Activated CD4-positive, alpha-beta T cell treated with anti-CD3 and anti-CD28 coated beads, Interleukin-2, Interleukin-6, amounts not matched to agents 100 ng/mL and 50 ng/mL, durations not matched to agents 16 hours and 8 hours (primary cell): ENCODE measurements around the gene ZDHHC11B.
"Not testable (repeated sequence)": the region's sequence is repeated elsewhere in the genome, so short reads cannot be mapped to it uniquely, and the experiment has no call there.

Source experiments
- DNase-seq: peaks from one replicate; pipeline ENCODE4 v3.0.0-alpha.2; 2020

The ZDHHC11B gene

DNA sequence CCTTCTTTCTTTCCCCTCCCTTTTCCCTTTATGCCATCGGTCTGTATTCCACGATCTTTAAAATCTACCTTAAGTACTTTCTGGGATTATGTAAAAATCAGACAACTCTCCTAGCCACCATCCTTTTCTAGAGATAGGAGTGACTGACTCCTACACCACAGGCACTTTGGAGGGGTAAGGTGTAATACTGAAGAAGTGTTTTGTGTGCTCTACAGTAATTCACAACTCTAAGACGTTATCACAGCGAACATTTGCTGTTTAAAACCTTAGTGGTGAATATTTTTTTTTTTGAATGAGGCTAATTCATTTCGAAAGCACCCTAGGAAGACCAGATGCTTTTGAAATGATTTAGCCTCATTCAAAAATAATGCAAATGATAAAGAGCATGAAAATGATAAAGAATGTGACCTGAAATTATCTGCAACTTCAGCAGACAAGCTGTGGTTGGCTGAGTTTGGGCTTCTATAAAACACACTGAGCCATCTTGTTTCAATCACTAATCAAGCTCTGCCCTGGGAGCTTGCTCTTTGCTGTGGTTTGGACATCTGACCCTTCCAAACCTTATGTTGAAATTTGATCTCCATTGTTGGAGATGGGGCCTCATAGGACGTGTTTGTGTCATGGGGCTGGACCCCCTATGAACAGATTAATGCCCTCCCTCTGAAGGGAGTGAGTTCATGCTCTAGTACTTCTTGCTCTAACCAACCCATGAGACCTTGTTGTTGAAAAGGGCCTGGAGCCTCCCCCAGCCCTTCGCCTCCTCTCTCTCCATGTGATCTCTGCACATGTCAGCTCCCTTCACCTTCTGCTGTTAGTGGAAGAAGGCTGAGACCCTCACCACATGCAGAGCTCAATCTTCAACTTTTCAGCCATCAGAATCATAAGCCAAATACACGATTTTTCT lies 70.1 kb downstream of the ZDHHC11B start:
- DNase-seq, result not testable (repeated sequence)

DNA sequence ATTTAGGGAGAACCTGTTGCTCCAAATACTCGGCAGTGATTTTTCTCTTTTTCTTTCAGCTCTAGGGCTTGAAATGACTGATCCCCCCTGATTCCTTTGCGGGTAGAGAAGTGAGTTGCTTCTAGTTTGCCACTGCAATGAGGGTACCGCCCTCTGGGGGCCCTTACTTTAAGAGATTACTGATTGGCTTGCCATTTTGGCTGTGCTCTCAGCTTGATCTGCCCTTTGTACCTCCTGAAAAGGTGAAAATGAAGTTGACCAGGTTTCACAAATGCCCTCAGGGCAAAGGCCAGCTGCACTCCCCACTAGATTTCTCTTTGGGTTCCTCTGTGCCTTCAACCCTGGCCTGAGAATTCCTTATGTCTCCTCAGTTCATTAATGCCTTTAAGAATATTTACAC lies 70.8 kb downstream of the ZDHHC11B start:
- not testable (repeated sequence) for DNase-seq

DNA sequence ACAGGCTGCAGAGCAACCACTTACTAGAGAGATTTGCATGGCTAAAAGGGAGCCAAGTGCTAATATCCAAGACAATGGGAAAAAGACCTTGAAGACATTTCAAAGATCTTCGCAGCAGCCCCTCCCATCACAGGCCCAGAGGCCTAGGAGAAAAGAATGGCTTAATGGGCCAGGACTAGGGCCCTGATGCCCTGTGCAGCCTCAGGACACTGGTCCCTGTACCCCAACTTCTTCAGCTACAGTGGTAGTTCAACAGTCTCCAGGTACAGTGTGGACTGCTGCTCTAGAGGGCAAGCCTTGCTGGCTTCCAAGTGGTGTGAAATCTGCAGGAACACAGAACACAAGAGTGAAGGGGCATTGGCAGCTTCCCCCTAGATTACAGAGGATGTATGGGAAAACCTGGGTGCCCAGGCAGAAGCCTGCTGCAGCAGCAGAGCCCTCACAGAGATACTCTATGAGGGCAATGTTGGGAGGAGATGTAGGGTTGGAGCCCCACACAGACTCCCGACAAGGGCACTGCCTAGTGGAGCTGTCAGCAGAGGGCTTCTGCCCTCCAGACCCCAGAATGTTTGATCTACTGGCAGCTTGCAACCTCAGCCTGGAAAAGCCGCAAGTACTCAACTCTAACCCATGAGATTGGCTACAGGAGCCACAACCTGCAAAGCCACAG lies 75.5 kb downstream of the ZDHHC11B start:
- DNase-seq, result not testable (repeated sequence)

GRCh38 chr5:708374-708773 lies 76.2 kb downstream of the ZDHHC11B start:
- not testable (repeated sequence) for DNase-seq

DNA sequence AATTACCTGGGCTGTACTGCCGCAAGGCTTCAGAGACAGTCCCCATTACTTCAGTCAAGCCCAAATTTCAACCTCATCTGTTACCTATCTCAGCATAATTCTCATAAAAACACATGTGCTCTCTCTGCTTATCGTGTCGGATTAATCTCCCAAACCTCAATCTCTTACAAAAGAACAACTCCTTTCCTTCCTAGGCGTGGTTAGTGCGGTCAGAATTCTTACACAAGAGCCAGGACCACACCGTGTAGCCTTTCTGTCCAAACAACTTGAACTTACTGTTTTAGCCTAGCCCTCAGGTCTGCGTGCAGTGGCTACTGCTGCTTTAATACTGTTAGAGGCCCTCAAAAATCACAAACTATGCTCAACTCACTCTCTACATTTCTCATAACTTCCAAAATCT lies 78.4 kb downstream of the ZDHHC11B start:
- not testable (repeated sequence) for DNase-seq

GRCh38 chr5:696753-697702 lies 87.5 kb downstream of the ZDHHC11B start:
- DNase-seq, result not testable (repeated sequence)

- DNase-seq, result not testable (repeated sequence)
These were observed 88.3 kb downstream of the ZDHHC11B start for GRCh38 chr5:696191-696590.

DNA sequence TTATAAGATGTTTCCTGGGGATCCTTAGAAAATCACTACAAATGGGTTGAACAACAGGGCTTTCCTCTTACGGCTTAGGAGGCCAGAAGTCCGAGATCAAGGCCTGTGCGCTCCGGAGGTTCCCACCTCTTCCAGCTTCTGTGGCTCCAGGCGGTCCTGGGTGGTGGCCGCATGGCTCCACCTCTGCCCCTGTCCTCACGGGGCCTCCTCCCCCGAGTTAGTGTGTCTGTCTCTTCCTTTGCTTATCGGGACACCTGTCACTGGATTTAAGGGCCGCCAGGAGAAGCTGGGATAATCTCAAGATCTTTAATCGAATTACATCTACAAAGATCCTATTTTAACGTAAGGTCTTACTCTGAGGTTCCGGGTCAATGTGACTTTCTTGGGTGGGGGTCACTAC lies 89.1 kb downstream of the ZDHHC11B start:
- DNase-seq, result not testable (repeated sequence)

- not testable (repeated sequence) for DNase-seq
These were observed 90.5 kb downstream of the ZDHHC11B start for GRCh38 chr5:694042-694431.

DNA sequence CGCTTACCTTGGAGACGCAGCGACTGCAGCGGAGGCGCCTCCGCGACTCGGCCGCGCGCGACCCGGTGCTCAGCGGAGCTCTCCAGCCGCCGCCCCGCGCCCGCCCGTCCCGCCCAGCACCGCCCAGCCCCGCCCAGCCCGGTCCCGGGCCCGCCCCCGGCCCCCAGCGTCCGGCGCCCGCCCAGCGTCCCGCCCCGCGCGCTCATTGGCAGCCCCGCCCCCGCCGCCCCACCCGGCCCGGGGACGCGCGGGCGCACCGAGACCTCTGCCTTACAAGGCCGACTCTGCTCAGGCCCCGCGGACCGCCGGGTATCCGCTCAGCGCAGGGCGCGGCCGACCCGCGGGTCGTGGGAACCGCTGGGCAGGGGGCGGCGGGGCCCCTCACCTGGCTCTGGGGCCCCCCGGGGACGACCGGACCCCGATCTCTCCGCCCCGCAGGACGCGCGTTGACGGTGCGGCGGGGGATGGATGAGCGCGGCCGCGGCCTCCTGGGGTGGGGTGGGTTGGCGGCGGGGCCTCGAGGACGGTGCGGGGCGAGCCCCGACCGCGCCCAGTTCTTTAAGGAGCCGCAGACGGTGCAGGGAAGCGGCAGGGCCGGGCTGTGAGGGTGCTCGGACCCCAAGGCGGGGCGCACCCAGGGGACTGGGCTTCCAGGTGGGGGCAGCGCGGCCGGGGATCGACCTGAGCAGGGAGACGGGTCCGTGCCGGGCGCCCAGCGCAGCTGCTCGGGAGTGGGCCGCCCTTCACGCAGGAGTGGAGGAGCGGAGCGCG lies 91.1 kb downstream of the ZDHHC11B start, which contains the start of gene TPPP:
TSS of gene TPPP (minus strand) at position 82 of the 771 bp plus-strand sequence. CDS start 15,292 bp downstream, outside the sequence.
- DNase-seq, result peak; percentile 79

DNA sequence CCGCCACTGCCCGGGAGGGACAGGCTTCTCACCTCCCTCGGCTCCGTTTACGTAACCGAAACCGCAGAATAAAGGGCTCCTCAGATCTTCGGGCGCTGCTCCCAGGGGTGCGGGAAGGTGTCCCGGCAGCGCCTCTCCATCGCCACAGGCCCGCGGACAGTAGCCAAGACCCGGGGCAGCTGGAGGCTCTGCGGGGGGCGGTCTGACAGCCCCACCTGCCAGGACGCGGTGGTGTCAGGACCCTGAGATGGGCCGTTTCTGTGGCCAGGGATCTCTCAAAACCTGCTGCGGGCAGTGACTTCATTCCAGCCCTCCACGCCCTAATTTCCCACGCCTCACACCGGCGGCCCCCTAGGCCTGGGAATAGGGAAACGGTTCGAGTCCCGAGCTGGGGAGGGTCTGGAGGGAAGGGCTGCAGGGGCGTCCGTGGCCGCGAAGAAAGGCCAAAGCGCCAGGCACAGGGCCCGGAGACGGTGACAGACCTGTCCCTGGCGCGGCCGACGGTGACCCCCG lies 91.9 kb downstream of the ZDHHC11B start:
- not testable (repeated sequence) for DNase-seq

GRCh38 chr5:691817-692528 lies 92.6 kb downstream of the ZDHHC11B start:
- no peak for DNase-seq

DNA sequence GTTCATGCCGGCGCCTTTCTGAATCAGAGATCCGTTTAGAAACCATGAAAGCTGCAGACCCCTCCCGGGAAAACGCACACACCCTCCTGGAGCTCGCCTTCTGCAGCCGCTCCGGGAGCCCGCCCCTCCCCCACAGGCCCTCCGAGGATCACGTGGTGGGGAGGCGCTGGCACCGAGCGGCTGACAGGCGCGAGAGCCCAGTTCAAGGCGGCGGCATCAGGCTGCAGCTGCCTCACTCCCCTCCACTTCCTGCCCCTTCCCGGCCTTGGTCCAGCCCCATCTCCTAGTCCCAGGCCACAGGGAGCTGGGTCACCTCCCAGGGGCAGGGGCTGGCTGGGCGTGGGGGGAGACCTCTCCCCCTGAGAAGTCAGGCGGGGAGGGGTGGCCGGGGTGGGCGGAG lies 93.5 kb downstream of the ZDHHC11B start:
- not testable (repeated sequence) for DNase-seq

DNA sequence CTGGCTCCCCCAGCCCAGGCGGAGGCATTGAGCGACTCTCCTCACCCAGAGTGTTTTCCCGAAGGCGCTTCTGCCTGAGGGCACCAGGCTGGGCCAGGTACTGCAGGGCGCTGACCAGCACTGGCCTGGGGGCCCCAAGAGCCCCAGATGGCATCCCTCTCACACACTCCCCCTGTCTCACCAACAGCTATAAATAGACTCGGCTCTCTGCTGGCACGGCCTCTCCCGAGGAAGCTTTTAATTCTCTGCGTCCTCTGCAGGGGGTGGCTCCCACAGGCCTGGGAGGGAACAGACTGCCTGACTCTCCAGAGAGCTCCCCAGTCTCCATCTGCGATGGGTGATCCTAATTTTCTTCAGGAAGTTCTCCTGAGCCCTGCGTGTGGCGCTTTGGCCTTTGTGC lies 94.2 kb downstream of the ZDHHC11B start:
- not testable (repeated sequence) for DNase-seq

DNA sequence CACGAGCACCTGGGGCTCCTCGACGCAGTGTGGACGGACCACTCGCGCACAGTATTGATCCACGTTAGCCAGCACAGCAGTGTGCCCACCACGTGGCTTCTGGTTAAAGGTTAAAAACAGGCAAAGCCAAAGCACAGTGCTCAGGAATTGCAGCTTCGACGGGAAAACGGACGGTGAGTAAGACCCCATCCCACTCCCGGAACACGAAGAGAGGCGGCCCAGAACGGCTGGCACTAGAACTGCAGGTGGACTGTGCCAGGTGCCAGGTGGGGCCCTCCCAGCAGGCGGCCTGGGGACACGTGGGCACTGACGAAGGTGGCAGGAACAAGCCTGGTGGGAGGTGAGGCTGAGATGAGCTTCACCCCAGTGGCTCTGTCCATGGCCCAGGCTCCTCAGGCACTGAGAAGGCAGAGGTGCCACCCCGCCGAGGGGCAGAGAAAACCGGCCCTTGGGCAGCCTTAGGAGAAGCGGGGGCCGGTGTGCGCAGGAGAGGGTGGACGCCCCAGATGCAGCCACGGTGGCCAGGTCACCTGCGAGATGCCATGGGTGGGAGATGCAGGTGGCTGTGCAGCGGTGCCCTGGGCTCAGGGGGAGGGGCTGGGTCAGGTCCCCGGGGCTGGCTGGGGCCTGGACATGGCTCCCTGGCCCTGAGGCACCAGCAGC lies 96.0 kb downstream of the ZDHHC11B start:
- not testable (repeated sequence) for DNase-seq

- DNase-seq, result not testable (repeated sequence)
These were observed 97.6 kb downstream of the ZDHHC11B start for GRCh38 chr5:686936-687335.

DNA sequence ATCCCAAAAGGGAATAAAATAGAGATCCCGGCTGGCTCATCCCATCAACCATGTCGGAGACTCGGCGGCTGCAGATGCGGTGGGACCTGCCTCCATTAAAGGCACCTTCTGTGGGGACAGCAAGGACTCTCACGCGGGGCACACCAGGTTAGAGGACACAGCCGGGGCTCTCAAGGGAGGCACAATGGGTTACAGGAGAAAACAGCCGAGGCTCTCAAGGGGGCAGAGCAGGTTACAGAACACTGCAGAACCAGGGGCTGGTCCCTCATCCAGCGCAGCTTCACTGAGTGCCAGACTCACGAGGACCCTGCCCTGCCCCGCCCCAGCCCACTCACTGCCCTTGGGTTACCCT lies 98.4 kb downstream of the ZDHHC11B start:
- not testable (repeated sequence) for DNase-seq

DNA sequence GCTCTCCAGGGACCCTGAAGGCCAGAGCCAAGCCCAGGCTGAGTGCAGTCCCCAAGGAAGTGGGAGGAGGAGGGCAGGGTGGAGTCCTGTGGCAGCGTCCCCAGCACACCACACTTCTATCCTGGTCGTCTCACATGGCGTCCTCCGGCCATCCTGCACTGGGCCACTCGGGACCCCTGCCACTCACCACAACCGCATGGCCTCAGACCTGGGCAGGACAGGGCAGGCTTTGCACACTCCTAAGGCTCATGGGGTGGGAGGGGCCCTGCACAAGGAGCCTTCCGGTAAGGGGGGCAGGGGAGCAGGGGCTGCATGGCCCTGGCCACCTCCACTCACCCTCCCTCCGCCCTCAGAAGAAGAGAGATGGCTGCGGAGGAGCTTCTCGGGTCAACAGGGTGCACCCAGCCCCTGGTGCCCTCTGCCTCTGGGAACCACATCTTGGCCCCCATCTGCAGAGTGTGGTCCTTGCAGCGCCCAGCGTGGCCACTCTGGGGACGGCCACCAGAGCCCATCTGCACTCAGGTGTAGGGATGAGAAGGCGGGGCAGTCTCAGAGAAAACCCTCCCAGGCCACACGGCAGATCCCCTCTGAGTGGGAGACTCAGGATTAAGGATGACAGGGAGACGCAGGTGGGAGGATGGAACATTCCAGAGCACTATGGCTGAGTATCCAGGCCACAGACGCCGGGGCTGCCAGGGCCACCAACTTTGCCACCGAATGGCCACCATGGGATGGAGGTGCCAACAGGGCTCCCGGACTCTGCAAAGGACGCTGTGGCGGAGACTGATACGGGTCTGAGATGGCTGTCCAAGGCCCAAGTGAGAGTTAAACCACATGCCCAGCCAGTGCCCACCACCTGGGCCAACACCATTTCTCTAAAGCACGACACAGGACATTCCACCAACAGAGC lies 99.0 kb downstream of the ZDHHC11B start:
- DNase-seq, result no peak

DNA sequence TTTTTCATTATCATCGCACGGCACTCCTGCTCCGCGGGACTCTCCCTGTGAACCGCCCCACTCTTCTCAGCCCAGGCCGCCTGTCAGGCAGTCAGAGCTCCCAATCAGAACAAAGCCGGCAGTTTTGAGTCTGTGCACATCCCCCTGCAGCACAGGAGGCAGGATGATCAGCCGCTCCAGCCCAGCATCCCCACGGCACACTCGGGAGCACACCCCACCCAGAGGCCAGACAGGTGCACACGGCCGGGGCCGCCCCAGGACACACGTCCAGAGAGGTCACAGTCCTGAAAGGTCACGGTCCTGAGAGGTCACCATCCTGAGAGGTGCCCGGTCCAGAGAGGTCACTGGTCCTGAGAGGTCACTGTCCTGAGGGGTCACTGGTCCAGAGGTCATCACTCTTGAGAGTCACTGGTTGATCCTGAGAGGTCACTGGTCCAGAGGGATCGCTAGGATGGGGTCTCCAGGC lies 99.7 kb downstream of the ZDHHC11B start:
- no peak for DNase-seq
